Measurements from ENCODE around the gene RARA.
A peak's percentile ranks its signal among the peaks of the same experiment; 100 is the strongest.

GRCh38 chr17:40340880-40341807 lies 32.2 kb downstream of the RARA start:
- TF ChIP-seq KLF16 (tag by site-specific recombination; IDR thresholded peaks at IDR 0.05) = peak; percentile 24; the same call in 1 of the 2 replicates
- TF ChIP-seq ZEB2 (tag by site-specific recombination; IDR thresholded peaks at IDR 0.05) = peak; percentile 40; the same call in 1 of the 2 replicates
- no peak for TF ChIP-seq RBAK (tag by site-specific recombination; IDR thresholded peaks at IDR 0.05)
- TF ChIP-seq, protein P1, sequence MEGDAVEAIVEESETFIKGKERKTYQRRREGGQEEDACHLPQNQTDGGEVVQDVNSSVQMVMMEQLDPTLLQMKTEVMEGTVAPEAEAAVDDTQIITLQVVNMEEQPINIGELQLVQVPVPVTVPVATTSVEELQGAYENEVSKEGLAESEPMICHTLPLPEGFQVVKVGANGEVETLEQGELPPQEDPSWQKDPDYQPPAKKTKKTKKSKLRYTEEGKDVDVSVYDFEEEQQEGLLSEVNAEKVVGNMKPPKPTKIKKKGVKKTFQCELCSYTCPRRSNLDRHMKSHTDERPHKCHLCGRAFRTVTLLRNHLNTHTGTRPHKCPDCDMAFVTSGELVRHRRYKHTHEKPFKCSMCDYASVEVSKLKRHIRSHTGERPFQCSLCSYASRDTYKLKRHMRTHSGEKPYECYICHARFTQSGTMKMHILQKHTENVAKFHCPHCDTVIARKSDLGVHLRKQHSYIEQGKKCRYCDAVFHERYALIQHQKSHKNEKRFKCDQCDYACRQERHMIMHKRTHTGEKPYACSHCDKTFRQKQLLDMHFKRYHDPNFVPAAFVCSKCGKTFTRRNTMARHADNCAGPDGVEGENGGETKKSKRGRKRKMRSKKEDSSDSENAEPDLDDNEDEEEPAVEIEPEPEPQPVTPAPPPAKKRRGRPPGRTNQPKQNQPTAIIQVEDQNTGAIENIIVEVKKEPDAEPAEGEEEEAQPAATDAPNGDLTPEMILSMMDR (tag by site-specific recombination; IDR thresholded peaks at IDR 0.05) = peak; percentile 52; the same call in 1 of the 2 replicates
- TF ChIP-seq, protein P2, sequence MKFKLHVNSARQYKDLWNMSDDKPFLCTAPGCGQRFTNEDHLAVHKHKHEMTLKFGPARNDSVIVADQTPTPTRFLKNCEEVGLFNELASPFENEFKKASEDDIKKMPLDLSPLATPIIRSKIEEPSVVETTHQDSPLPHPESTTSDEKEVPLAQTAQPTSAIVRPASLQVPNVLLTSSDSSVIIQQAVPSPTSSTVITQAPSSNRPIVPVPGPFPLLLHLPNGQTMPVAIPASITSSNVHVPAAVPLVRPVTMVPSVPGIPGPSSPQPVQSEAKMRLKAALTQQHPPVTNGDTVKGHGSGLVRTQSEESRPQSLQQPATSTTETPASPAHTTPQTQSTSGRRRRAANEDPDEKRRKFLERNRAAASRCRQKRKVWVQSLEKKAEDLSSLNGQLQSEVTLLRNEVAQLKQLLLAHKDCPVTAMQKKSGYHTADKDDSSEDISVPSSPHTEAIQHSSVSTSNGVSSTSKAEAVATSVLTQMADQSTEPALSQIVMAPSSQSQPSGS (tag by site-specific recombination; IDR thresholded peaks at IDR 0.05; ENCODE audit: low read depth) = peak; percentile 83
- TF ChIP-seq ZNF280D (tag by site-specific recombination; IDR thresholded peaks at IDR 0.05) = no peak
- TF ChIP-seq PRDM4 (tag by site-specific recombination; IDR thresholded peaks at IDR 0.05) = no peak
- TF ChIP-seq ZNF571 (tag by site-specific recombination; IDR thresholded peaks at IDR 0.05) = no peak
- TF ChIP-seq ZSCAN23 (tag by site-specific recombination; IDR thresholded peaks at IDR 0.05) = no peak
- TF ChIP-seq ZNF394 (tag by site-specific recombination; IDR thresholded peaks at IDR 0.05; ENCODE audit: borderline replicate concordance) = no peak
- TF ChIP-seq ZNF335 (tag by site-specific recombination; conservative IDR thresholded peaks at IDR 0.05) = peak; percentile 53; the same call in 1 of the 2 replicates
